Putamen (tissue), 1 donor: Measurements from ENCODE around the gene TRA2B.

Source experiments
- DNase-seq: peaks from one replicate; pipeline ENCODE4 v3.0.0-alpha.2; 2016; ENCODE audit warnings: low spot score

TRA2B gene

DNA sequence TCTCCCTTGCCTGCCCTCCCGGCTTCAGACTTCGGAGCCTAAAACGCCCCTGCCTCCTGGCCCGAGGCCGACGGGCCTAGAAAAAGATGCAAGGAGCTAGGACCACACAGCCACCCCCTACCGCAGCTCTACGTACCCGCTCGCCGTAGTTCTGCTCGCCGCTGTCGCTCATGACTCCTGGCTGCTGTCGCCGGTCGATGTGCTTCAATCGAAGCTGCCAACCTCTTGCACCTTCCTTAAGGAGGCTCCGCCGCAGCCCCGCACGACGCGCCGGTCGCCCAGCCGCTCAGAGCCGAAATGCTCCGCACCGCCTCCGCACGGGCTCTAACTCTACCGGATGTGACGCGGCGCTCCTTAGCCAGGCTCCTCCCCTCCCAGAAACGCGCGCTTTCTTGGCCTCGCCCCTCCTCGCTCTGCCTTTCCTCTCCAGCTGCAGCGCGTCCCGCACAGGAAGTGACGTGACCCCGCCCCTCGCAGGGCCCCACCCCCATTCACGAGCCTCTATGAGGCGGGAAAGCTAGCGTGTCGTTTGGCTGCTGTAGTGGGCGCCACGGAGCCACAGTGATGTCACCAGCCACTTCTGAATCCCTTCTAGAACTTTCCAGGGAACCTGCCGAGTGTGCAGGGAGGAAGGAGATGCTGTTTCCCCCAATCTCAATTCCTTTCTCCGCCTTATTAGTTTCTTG, at the start of gene TRA2B:
TSS of gene TRA2B (minus strand) at position 326 of the 686 bp plus-strand sequence. CDS start at position 172, 154 bp downstream.
- DNase-seq, result peak; percentile 99

DNA sequence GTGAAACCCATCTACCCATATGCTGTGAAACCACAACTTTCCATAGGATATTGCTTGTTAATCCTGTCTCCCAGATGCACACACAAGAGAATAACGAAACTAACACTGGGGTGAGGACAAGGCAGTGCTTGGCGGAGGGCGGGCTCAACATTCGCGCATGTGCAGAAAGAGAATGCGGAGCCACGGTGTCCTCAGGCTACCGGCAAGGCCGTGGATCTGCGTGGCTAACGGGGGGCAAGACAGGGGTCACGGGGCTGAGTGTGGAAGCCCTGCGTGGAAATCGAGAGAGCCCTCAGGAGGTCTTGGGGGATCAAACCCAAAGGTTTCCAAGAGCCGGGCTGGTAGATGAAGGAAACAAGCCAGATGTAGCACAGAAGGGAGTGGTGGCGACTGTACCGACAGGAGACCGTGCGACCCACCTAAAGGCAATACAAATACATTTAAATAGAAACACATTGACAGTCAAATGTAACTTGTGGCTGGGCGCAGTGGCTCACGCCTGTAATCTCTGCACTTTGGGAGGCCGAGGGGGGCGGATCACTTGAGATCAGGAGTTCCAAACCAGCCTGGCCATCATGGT, 48.5 kb upstream of the TRA2B start:
- no peak for DNase-seq

DNA sequence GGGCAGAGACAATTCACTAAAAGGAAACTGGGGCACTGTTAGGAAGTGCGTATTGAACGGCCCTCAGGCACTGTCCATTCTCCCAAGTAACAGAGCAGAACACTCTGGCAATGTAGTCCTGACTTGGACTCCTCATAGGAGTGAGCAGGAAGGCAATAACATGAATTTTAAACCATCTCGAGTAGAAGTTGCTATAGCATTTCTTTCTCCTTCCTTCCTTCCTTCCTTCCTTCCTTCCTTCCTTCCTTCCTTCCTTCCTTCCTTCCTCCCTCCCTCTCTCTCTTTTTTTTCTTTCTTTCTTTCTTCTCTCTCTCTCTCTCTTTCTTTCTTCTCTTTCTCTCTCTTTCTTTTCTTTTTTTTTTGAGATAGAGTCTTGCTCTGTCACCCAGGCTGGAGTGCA, 46.4 kb upstream of the TRA2B start:
- DNase-seq, result no peak

DNA sequence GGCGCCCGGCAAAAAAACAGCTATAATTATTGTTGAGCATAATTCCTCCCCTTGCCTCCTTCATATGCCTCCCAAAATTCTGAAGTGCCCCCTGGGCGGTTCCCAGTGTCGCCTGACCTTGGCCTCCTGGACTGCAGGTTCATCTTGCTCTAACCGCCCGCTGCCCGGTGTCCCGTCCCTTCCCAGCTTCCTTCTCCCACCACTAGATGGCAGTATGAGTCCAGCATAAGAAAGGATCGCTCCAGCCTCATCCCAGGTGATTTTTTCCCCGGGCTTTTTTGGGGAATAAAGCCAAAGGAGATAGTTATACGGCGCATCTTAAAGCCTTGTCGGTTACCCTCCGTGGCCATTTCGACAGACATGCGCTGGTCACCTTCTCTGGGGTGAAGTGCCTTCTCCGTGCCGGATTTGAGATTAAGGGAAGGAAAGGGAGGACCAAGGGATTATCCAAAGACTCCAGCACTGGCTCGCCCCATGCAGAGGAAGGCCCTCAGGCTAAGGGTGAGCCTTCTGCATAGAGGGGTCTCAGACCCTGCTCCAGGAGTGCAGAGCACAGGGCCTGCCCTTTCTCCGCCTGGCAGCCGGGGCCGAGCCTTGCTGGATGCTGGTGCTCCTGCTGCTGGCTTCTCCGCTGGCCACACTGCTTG, 45.8 kb upstream of the TRA2B start:
- DNase-seq, result peak; percentile 81

DNA sequence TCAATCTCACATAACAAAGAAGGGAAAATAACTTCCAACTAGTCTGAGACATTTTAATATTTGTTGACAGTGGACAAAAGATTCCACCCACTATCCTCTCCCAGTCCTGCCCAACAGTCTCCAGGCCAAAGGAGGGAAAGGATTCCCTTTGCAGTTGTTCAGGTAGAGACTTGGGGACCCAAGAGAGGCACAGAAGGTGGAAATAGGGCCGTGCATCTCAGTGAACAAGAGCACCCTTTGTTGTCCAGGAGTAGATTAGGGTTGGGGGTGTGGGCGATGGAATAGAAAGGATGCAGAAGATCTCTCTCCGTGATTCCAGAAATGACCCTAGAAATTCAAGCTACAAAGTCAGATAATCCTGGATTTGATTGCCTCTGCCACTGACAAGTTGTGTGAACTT, 44.8 kb upstream of the TRA2B start:
- no peak for DNase-seq

DNA sequence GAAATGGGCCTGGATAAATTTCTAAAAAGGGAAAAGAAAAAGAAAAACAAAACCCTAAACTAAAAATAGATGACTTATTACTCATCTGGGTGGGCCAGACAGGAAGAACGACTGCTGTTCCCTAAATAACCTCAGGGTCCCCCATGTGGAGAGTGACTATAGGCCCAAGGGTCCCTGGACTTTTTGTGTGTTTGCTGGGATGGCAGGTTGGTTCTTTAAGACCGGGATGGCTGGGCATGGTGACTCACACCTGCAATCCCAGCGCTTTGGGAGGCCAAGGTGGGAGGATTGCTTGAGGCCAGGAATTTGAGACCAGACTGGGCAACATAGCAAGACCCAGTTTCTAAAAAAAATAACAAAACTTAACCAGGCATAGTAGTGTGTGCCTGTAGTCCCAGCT, 43.8 kb upstream of the TRA2B start:
- DNase-seq, result no peak

DNA sequence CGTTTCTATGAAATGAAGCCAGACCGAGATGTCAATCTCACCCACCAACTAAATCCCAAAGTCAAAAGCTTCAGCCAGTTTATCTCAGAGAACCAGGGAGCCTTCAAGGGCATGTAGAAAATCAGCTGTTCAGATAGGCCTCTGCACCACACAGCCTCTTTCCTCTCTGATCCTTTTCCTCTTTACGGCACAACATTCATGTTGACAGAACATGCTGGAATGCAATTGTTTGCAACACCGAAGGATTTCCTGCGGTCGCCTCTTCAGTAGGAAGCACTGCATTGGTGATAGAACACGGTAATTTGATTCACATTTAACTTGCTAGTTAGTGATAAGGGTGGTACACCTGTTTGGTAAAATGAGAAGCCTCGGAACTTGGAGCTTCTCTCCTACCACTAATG, 41.9 kb upstream of the TRA2B start:
- DNase-seq, result no peak

DNA sequence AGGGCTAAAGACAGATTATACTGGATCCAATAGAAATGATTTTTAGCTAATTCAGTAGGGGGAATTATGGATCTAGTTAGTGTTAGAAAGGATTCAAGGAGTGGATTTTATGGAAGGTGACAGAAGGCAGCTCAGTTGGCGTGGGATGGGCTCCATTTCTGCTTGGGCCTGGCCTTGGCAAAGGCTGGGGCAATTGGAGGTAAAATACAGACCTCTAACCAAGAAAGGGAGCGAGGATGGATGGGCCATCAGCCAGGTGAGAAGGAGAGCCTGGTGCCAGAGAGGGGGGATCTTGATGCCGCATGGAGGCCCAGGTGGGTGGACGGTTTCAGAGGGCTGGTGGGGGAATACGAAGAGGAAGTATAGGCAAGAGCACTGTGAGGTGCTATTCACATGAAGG, 40.7 kb upstream of the TRA2B start:
- no peak for DNase-seq

DNA sequence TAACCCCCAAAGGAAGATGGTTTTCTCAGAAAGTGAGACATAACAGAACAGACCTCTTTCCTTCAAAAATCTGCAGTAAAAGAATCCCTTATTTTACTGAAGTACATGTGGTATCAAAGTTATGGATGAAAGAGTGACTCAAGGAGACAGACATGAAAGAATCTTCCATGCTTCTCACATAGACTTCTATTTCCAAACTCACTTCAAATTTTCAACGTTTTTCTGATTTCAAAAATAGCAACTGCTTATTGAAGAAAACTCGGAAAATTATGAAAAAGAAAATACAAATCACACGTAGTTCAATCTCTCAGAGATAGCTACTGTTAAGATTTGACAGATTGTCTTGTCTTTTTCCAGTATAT, 39.8 kb upstream of the TRA2B start:
- DNase-seq, result no peak

DNA sequence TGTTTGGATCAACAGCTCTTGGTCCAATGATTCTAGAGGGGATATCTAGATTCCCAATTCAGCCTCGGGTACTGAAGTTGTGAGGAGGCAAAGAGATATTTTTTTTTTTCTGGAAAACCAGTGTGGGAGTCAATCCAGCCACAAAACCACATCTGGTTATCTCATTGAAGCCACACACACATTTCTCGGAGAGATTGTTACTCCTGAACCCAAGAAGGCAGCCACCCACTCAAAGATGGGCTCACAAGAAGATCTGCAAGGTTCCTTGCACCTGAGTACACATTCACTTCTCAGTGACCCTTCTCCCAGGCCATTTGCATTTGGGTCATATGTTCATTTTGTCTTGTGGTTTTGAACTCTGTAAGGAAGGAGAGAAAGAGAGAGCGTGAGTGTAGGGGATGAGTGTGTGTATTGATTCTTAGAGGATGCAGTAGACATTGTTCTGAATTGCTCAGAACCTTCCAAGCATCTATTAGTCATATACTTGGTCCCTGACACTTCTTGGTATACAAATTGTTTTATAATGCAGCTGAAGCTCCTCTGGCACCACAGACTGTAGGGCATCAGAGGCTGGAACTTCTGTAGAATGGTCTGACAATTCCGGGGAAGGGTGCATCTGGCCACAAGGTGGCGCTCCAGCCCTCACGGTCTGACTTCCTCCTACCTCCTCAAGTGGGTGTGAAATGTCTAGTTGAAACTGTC, 39.3 kb upstream of the TRA2B start:
- peak; percentile 56 for DNase-seq

DNA sequence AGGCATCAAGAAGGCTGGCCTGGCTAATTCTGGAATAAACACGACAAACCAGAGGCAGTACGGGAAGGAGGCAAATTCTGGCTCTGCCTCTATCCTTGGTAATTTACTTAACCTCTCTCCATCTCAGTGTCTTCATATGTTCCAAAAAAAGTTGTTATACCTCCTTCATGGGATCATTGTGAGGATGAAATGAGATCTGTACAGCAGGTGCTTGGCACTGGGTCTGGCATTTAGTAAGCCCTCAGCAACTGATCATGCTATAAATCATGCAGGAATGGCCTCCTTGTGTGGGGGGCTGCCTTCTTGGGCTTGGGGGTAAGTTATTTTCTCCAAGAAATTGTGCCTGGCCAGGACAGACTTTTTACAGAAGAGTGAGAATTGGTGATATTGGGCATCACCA, 38.3 kb upstream of the TRA2B start:
- DNase-seq, result no peak

DNA sequence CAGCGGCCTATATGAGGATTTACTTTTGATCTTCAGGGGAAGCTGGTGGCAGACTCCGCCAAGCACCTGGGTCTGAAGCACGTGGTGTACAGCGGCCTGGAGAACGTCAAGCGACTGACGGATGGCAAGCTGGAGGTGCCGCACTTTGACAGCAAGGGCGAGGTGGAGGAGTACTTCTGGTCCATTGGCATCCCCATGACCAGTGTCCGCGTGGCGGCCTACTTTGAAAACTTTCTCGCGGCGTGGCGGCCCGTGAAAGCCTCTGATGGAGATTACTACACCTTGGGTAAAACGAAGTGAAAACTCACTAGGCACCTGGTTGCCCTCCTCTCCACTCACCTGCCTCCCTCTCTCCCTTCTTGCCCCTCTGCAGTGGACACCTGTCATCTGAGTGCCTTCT, 33.8 kb upstream of the TRA2B start:
- no peak for DNase-seq

DNA sequence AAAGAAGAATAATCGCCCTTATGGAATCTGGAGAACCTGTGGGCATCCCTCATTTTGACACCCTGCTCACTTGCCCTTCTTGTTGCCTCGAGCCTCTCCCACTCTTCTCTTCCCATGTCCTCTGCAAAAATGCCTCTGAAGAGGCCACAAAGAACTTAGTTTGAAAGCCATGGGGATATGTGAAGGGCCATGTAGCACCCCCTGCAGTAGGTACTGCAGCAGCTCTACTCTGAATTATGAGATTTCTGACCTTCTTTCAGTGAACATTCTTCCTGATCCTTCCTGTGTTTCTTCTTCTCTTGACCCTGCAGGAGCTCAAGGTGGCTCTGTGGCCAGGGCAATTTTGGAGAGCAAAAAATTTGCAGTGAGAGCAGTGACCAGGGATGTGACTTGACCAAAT, 30.4 kb upstream of the TRA2B start:
- DNase-seq, result no peak

DNA sequence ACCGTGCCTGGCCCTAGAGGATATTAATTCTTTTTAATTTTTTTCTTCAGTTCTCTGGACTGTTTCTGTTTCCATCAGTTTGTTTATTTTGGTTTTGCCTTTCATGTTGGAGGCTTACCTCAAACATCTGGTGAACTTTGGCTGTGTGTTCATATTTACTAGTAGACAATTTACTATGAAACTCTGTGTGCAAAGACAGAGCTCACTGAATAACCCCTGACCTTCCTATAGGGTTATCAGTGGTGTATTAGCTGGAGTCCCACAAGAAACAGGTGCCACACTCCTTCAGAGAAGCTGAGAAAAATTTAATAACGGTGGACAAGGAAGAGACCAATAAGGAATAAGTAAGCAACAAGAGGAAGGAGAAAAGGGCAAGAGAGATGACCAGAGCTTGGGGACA, 28.8 kb upstream of the TRA2B start:
- no peak for DNase-seq

DNA sequence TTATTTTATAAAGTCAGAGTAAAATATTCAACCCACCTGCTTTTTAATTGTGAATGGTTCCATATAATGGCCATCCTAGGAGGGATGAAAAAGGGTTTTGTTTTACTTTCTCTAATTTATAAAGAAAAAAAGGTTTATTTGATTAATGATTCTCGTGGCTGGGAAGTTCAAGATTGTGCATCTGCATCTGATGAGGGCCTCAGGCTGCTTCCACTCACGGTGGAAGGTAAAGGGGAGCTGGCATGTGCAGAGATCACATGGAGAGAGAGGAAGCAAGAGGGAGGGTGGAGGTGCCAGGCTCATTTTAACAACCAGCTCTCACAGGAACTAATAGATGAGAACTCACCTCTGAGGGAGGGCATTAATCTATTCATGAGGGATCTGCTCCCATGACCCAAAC, 27.7 kb upstream of the TRA2B start:
- no peak for DNase-seq

DNA sequence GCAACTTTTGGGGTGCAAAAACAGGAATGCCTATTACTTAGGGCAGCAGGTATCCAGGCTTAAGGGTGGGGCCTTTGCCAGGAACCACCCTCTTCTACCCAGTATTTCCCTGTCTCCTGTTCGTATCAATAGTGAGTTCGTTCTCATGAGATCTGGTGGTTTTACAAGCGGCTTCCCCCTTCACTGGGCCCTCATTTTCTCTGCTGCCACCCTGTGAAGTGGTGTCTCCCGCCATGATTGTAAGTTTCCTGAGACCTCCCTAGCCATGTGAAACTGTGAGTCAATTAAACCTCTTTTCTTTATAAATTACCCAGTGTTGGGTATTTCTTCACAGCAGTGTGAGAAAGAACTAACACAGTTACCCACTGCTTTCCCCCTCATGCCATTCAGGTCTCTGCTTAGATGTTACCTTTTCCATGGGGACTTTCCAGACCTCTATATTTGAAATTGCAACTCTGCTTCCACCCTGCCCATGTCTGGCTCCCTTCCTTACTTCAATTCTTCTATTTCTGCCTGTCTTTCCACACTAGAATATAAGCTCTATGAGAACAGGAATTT, 23.9 kb upstream of the TRA2B start:
- DNase-seq, result no peak

DNA sequence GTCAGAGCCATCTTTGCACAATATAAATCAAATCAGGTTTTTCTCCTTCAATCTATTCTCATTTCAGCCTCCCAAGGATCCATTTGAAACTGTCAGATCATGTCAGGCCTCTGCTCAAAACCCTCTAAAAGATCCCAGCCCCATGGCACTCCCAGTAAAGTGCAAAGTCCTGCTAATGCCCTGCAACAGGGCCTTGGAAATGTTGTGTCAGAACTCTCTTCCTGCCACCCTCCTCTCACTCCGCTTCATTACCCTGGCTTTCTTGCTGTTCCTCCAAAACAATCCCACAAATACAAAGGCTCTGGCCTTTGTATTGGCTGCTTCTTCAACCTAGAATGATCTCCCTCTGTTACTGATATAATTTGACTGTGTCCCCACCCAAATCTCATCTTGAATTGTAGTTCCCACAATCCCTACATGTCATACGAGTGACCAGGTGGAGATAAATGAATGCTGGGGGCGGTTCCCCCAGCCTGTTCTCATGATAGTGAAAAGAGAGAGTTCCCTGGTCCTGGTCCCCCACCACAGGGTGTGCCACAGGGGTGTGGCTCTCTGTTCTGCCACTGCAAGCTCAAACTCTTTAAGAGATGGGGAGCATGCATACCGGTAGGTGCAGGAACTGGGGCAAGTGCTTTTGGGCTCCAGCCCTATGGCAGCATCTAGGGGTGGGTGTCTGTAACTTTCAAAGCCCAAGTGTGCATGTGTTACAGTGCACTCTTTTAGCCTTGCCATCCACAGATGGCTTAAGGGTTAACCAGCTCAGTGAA, 22.9 kb upstream of the TRA2B start:
- no peak for DNase-seq

DNA sequence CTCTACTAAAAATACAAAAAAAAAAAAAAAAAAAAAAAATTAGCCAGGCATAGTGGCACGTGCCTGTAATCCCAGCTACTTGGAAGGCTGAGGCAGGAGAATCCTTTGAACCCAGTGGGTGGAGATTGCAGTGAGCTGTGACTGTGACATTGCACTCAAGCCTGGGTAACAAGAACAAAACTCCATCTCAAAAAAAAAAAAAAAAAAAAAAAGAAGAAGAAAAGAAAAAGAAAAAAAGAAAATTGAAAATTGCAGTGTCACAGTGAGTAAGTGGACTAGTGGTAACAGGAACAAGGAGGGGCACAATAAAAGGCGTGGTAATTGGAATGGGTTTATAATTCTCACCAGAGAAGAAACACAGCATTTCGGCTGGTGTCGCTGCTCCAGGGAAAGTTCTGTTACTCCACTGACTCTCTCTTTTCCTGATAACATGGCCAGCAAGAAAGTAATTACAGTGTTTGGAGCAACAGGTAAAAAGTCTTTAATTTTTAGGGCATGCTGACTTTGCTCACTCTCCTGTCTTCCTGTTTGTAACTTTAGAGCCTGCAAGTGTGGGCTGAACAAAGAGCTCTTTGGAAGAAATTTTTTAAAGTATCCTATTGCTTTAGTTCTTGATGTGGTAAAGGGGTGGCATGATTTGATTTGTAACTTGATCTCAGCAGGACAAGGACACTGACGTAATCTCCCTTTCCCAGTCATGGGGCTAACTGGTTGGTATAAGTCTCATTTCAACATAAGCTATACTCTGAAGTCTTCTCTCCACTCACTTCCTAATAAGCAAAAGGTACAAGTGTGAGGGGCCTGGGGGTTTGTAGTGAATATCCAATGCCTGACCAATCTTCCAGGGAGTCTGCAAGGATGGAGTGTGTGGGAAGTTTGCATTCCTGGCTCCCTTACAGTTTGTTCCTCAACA, 22.1 kb upstream of the TRA2B start:
- DNase-seq, result no peak

DNA sequence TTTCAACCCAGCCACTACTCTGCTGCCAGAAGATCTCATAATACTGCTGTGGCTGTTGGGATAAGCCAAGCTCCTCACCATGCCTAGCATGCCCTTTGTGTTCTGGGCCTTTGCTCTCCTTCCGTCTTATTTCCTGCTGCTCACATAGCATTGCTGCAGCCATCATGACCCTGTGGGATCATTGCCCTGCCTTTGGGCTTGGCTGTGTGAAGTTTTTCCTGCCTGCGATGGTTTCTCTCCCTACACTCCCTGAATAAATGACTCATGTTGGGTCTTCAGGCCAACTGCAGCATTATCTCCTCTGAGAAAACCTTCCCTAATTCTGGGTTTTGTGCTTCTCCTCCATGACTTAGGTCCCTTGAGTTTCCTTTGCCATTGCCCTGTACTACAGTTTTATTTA, 20.8 kb upstream of the TRA2B start:
- DNase-seq, result no peak

DNA sequence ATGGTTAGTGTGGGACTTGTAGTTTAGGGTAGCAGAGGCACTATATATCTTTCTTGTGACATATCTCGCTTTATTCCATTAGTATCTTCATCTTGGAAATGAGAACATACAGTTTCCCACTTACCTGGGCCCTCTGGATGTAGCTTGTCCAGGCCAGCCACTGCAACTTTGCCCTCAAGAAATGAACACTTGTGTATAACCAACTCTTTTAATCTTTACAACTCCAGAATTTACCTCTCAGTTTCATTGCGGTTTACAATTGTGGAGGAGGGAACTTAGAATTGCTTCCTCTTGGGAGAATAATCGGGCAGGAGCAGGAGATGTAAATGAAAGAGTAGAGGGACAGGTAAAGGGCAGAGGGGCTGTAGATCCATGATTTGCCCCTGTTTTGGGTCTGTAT, 18.4 kb upstream of the TRA2B start:
- no peak for DNase-seq

DNA sequence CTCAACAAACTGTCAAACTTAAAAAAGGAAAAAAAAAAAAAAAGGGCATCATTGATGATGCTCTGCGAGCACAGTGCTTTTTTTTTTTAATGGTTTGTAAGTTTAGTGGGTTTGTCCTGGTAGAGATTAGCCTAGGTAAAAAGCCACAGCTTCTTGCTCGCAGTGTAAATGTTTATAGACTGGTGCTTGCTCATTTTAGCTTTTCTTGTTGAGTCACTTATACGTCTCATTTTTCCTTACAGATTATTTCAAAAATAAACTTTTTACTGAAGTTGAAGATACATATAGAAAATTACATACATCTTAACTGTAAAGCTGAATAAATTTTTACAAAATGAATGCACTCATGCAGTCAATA, 16.5 kb upstream of the TRA2B start:
- DNase-seq, result no peak
